Omental fat pad (tissue), 4 donors: Measurements from ENCODE around the gene SP7. TPM values are rescaled to one million over a fixed set of nuclear protein-coding genes. Genes with fewer than 3 reads are reported as not detected.
"Not testable (repeated sequence)": the region's sequence is repeated elsewhere in the genome, so short reads cannot be mapped to it uniquely, and the experiment has no call there.

Experiments used
- ATAC-seq: fragments of 150-250 bp; one replicate; pipeline ENCODE4 v1.9.1; 2016; ENCODE audit warnings: mild to moderate bottlenecking, moderate library complexity; ENCODE audit not compliant: low FRiP score
- DNase-seq: peaks from one replicate; pipeline ENCODE4 v3.0.0-alpha.2; 2019; ENCODE audit warnings: low spot score
- total RNA-seq, 4 donors: library from RNA; depleted of rRNA; stranded (reverse); fragments of >200 nt; gene quantifications; one replicate each; pipeline ENCODE4 v1.1.0, GENCODE V29; 2016
- TF ChIP-seq, protein P1 (sequence below), 3 donors: fragments of 450-650 bp; IDR thresholded peaks; one replicate each; pipeline ENCODE4 v1.5.1; 2016 to 2017; ENCODE audit warnings: antibody characterized with exemption in 3 of 3, mild to moderate bottlenecking in 3 of 3, moderate library complexity in 2 of 3

Gene SP7
- total RNA-seq, 4 donors from 2014 or later, result not detected

DNA sequence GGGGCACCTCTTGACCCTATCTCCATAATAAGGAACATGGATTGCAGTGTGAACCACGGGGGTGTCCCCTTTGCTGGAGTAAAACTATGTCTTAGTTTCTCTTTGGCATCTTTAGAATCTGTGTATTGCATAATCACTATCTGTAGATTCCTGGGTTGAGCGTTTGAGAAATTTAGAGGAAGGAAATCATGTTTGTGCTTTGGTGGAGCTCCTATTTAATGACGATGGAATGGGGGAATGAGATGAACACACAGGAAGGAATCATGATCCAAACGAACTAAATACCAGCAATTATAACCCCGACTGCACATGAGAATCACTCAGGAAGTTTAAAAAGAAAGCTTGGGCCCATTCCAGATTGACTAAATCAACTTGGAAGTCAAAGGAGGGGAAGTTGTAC is 38.0 kb downstream of the SP7 start:
- TF ChIP-seq, protein P1, sequence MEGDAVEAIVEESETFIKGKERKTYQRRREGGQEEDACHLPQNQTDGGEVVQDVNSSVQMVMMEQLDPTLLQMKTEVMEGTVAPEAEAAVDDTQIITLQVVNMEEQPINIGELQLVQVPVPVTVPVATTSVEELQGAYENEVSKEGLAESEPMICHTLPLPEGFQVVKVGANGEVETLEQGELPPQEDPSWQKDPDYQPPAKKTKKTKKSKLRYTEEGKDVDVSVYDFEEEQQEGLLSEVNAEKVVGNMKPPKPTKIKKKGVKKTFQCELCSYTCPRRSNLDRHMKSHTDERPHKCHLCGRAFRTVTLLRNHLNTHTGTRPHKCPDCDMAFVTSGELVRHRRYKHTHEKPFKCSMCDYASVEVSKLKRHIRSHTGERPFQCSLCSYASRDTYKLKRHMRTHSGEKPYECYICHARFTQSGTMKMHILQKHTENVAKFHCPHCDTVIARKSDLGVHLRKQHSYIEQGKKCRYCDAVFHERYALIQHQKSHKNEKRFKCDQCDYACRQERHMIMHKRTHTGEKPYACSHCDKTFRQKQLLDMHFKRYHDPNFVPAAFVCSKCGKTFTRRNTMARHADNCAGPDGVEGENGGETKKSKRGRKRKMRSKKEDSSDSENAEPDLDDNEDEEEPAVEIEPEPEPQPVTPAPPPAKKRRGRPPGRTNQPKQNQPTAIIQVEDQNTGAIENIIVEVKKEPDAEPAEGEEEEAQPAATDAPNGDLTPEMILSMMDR (IDR thresholded peaks at IDR 0.05), result no peak
- ATAC-seq (no peak), DNase-seq (no peak)

DNA sequence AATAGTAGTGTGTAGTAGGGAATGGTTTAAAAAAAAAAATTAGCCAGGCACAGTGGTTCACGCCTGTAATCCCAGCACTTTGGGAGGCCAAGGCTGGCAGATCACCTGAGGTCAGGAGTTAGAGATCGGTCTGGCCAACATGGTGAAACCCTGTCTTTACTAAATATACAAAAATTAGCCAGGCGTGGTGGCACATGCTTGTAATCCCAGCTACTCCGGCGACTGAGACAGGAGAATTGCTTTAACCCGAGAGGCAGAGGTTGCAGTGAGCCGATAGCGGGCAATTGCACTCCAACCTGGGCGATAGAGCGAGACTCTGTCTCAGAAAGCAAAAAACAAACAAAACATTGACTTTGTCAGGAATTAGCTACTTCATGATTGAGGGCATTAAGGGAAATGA is 39.0 kb downstream of the SP7 start:
- ATAC-seq, DNase-seq: not testable (repeated sequence)

DNA sequence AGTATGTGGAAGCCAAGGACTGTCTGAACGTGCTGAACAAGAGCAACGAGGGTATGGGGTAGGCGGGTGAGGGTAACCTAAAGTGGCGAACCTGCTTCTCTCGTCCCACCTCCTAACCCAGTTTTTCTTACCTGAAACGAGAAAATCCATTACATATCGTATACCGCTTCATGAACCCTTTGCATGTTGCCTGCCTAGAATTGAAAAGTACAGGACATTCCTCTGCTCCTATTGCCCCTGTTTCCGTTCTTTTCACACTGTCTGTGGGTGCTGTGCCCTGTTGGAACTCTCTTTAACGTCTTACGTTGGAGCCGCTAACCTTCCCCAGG is 40.3 kb downstream of the SP7 start:
- ATAC-seq (no peak), DNase-seq (no peak)
- TF ChIP-seq, protein P1 (IDR thresholded peaks at IDR 0.05), result no peak

DNA sequence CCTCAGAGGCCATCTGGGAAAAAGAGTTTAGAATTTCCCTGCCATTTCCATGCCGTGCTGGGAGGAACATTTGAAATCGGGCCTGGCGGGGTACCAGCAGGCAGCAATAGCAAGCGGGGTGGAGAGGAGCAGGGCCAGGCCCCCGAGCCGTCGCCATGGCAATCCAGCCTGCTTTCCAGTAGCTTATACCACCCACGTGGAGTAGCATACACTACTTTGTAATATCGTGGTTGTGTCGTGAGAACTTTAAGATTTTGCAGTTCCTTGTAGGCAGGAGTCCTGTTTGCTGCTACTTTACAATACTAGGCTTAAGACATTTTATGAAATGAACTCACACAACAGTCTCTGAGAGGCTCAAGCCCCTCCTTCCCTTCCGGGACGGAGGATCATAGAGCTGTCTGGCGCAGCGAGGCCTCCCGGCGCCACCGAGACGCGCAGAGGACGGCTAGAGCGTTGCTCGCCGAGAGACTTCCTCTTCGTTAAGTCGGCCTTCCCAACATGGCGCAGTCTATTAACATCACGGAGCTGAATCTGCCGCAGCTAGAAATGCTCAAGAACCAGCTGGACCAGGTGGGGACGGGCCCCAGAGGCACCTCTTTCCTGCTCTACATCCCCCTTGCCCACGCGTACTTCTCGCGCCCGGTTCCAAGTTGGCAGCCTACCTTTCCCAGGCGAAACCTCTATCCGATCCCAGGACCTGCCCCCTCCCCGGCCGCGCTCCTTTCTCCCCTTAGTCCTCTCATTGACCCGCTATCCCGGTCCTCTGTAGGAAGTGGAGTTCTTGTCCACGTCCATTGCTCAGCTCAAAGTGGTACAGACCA is 40.9 kb downstream of the SP7 start, which contains the start of gene PFDN5:
PFDN5 (plus strand) TSS at position 473 of the 821 bp plus-strand sequence; CDS start at position 499, 26 bp downstream.
- DNase-seq (peak; percentile 59), ATAC-seq (peak; percentile 86)
- TF ChIP-seq, protein P1 (IDR thresholded peaks at IDR 0.05), result no peak

DNA sequence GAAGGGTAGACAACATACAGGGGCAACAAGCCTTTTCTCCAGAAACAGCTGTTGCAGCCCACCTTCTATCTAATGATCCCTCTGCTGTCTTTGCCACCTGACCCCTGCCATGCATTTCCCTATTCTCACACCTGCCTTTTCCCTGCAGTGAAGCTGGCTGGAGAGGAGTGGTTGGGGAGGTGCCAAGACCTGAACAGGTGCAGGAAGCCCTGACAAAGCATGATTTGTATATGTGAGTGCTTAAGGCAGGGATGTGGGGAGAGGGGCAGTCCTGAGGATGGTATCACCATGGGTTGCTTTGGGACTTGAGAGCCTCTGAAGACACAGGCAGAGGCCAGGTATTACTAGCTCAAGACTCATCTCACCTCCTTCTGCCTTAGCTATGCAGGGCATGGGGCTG is 43.7 kb downstream of the SP7 start:
- DNase-seq (no peak), ATAC-seq (no peak)
- TF ChIP-seq, protein P1 (IDR thresholded peaks at IDR 0.05), result no peak

DNA sequence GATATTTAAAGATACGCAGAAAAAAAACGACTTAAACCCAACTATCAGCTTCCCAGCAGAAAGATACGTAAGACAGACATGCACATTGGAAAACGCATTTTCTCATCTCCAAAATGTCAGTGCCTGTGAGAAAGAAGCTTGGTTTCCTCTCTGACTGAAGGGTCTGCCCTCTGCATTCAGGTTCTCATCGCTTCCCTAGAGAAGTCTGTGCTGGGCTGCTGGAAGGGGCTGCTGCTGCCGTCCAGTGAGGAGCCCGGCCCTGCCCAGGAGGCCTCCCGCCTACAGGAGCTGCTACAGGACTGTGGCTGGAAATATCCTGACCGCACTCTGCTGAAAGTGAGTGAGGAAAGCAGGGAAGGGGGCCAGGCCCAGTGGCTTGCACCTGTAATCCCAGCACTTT is 45.5 kb downstream of the SP7 start:
- TF ChIP-seq, protein P1 (IDR thresholded peaks at IDR 0.05), result no peak
- DNase-seq (no peak), ATAC-seq (no peak)

DNA sequence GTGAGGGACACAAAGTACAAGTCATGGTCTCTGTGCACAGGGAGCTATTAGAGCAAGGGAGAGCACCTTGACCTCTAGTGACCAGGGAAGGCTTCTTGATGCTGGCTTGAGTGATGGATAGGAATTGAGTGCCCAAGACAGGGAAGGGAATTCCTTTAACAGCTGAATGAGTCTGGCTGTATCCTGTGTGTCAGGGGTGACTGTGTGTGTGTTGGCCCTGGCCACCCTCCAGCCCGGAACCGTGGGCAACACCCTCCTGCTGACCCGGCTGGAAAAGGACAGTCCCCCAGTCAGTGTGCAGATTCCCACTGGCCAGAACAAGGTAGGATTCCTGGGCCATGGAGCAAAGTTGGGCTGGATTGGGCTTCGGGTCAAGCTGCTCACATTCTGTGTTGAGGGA is 46.3 kb downstream of the SP7 start:
- ATAC-seq, result no peak
- DNase-seq, result no peak
- TF ChIP-seq, protein P1 (IDR thresholded peaks at IDR 0.05), result no peak
